ENCODE data around the gene ZNF385B. TPM values are rescaled to one million over a fixed set of nuclear protein-coding genes. Genes with fewer than 3 reads are reported as not detected.

Gene ZNF385B
- total RNA-seq, 5 donors from 2014 or later (not counting 1 experiment from before 2014, with no cell fraction given): 0.12 TPM; not detected in 4

GRCh38 chr2:179796213-179797007 lies 65.0 kb downstream of the ZNF385B start:
- no peak for DNase-seq
- WGBS (ENCODE audit: insufficient coverage): 40% methylated on average over 2 of the region's 5 CpGs

DNA sequence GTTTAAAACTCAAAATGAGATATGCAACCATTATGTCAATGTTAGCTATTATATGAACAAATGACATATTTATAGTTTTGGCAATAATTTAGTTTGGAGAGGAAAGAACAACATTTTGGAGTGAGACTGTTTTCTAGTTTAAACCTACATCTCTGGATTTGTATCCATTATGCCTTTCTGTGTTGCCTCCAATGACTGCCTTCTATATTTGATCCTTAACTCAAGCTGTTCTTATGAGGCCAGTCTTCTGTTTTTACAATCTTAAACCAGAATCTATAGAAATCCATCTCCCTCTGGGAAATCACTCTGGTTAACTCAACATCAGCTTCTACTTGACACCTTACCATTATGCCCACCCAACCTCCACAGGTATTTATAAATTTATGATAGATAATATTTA lies 67.5 kb downstream of the ZNF385B start:
- DNase-seq: no peak
- Histone ChIP-seq H3K9me3 (no peaks in the 10 kb centered on the region), H3K27ac (ENCODE audit: low read length) (no peak overlapping the region), H3K36me3 (ENCODE audit: control insufficient read depth in 2 of 2, extremely low read depth in 1 of 2, insufficient read depth in 1 of 2, low read length in 1 of 2) (no peaks in the 10 kb centered on the region), H3K27me3 (replicated peaks in 1 of 2; ENCODE audit: control insufficient read depth in 2 of 2, extremely low read depth in 1 of 2, insufficient read depth in 2 of 2, low read length in 1 of 2) (no peaks in the 10 kb centered on the region), H3K4me1 (ENCODE audit: control insufficient read depth in 1 of 2, extremely low read depth in 1 of 2, insufficient read depth in 2 of 2, low read length in 2 of 2) (no peaks in the 10 kb centered on the region), H3K4me3 (ENCODE audit: control insufficient read depth in 1 of 2, extremely low read depth in 1 of 2, low read length in 1 of 2) (no peak overlapping the region)
- POLR2A ChIA-PET: no interaction called here
- CTCF ChIA-PET: no interaction called here
- Mint-ChIP-seq H3K4me3 (no peak overlapping the region), H3K36me3 (no peaks in the 10 kb centered on the region), H3K4me1 (no peaks in the 10 kb centered on the region), H3K27ac (no peak overlapping the region), H3K27me3 (peaks cover 0 to 4% of the 10 kb centered on the region in 2 donors), H3K9me3 (no peaks in the 10 kb centered on the region)
- ATAC-seq (replicated peaks in 1 of 4): no peak

More at GRCh38 chr2:179796213-179797007, 65.0 kb downstream of the ZNF385B start:
- ChIA-PET CTCF (no interaction called here), POLR2A (no interaction called here)
- H3K4me3 ChIP-seq (ENCODE audit: control insufficient read depth in 1 of 2, extremely low read depth in 1 of 2, low read length in 1 of 2): no peak overlapping the region
- no peaks in the 10 kb centered on the region for H3K4me1 ChIP-seq (ENCODE audit: control insufficient read depth in 1 of 2, extremely low read depth in 1 of 2, insufficient read depth in 2 of 2, low read length in 2 of 2)
- Mint-ChIP-seq H3K9me3 (no peaks in the 10 kb centered on the region), H3K27me3 (peaks cover 0 to 4% of the 10 kb centered on the region in 2 donors), H3K27ac (no peak overlapping the region), H3K4me3 (no peak overlapping the region), H3K36me3 (no peaks in the 10 kb centered on the region), H3K4me1 (no peaks in the 10 kb centered on the region)
- H3K9me3 ChIP-seq: no peaks in the 10 kb centered on the region
- no peaks in the 10 kb centered on the region for H3K36me3 ChIP-seq (ENCODE audit: control insufficient read depth in 2 of 2, extremely low read depth in 1 of 2, insufficient read depth in 1 of 2, low read length in 1 of 2)
- H3K27ac ChIP-seq (ENCODE audit: low read length): no peak overlapping the region
- no peaks in the 10 kb centered on the region for H3K27me3 ChIP-seq (replicated peaks in 1 of 2; ENCODE audit: control insufficient read depth in 2 of 2, extremely low read depth in 1 of 2, insufficient read depth in 2 of 2, low read length in 1 of 2)
- no peak for ATAC-seq (replicated peaks in 1 of 4)

- no peak for DNase-seq
- Histone ChIP-seq H3K4me1 (ENCODE audit: control insufficient read depth in 1 of 2, extremely low read depth in 1 of 2, insufficient read depth in 2 of 2, low read length in 2 of 2) (no peaks in the 10 kb centered on the region), H3K36me3 (ENCODE audit: control insufficient read depth in 2 of 2, extremely low read depth in 1 of 2, insufficient read depth in 1 of 2, low read length in 1 of 2) (no peaks in the 10 kb centered on the region), H3K27ac (ENCODE audit: low read length) (no peak overlapping the region), H3K27me3 (replicated peaks in 1 of 2; ENCODE audit: control insufficient read depth in 2 of 2, extremely low read depth in 1 of 2, insufficient read depth in 2 of 2, low read length in 1 of 2) (no peaks in the 10 kb centered on the region), H3K4me3 (ENCODE audit: control insufficient read depth in 1 of 2, extremely low read depth in 1 of 2, low read length in 1 of 2) (no peak overlapping the region), H3K9me3 (no peaks in the 10 kb centered on the region)
- H3K36me3 Mint-ChIP-seq: no peaks in the 10 kb centered on the region
- CTCF ChIA-PET: no interaction called here
- H3K27ac Mint-ChIP-seq: no peak overlapping the region
- no peak overlapping the region for H3K4me3 Mint-ChIP-seq
- no peak for ATAC-seq (replicated peaks in 1 of 4)
- peaks cover 0 to 4% of the 10 kb centered on the region in 2 donors for H3K27me3 Mint-ChIP-seq
- H3K4me1 Mint-ChIP-seq: no peaks in the 10 kb centered on the region
- WGBS (ENCODE audit: insufficient coverage): no CpG with 5 or more reads among the region's 2 CpGs
- H3K9me3 Mint-ChIP-seq: no peaks in the 10 kb centered on the region
- POLR2A ChIA-PET: no interaction called here
These were observed 68.2 kb downstream of the ZNF385B start for GRCh38 chr2:179793238-179793637.

GRCh38 chr2:179790235-179791217 lies 70.9 kb downstream of the ZNF385B start:
- ChIA-PET POLR2A (no interaction called here), CTCF (no interaction called here)
- H3K27ac Mint-ChIP-seq: no peak overlapping the region
- Histone ChIP-seq H3K9me3 (no peaks in the 10 kb centered on the region), H3K4me3 (ENCODE audit: control insufficient read depth in 1 of 2, extremely low read depth in 1 of 2, low read length in 1 of 2) (no peak overlapping the region), H3K4me1 (ENCODE audit: control insufficient read depth in 1 of 2, extremely low read depth in 1 of 2, insufficient read depth in 2 of 2, low read length in 2 of 2) (no peaks in the 10 kb centered on the region), H3K36me3 (ENCODE audit: control insufficient read depth in 2 of 2, extremely low read depth in 1 of 2, insufficient read depth in 1 of 2, low read length in 1 of 2) (no peaks in the 10 kb centered on the region), H3K27me3 (replicated peaks in 1 of 2; ENCODE audit: control insufficient read depth in 2 of 2, extremely low read depth in 1 of 2, insufficient read depth in 2 of 2, low read length in 1 of 2) (no peaks in the 10 kb centered on the region), H3K27ac (ENCODE audit: low read length) (no peak overlapping the region)
- DNase-seq (no peak), ATAC-seq (replicated peaks in 1 of 4) (no peak)
- H3K4me1 Mint-ChIP-seq: no peaks in the 10 kb centered on the region
- no peaks in the 10 kb centered on the region for H3K36me3 Mint-ChIP-seq
- WGBS (ENCODE audit: insufficient coverage): 87% methylated on average over 2 of the region's 3 CpGs
- H3K27me3 Mint-ChIP-seq: peaks cover 0 to 4% of the 10 kb centered on the region in 2 donors
- no peak overlapping the region for H3K4me3 Mint-ChIP-seq
- no peaks in the 10 kb centered on the region for H3K9me3 Mint-ChIP-seq

DNA sequence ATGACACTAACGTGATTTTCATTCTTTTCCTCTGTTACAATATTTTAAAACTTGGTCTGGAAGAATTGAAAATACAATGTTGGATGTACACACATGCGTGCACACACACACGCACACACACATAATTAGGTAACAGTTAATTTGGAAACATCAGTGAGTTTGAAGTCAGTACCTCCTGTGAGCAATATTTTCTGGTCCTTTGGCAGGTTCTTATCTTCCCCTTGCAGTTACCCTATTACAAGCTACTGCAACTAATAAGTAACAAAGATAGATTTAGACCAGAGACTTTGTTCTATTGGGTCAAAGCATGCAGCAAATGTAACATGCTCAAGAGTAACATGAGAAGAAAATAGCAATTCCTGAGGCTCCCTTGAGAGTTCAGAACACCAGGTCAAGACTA lies 73.3 kb downstream of the ZNF385B start:
- POLR2A ChIA-PET: no interaction called here
- Histone ChIP-seq H3K4me3 (ENCODE audit: control insufficient read depth in 1 of 2, extremely low read depth in 1 of 2, low read length in 1 of 2) (no peak overlapping the region), H3K27me3 (replicated peaks in 1 of 2; ENCODE audit: control insufficient read depth in 2 of 2, extremely low read depth in 1 of 2, insufficient read depth in 2 of 2, low read length in 1 of 2) (no peaks in the 10 kb centered on the region), H3K9me3 (no peaks in the 10 kb centered on the region), H3K27ac (ENCODE audit: low read length) (no peak overlapping the region), H3K4me1 (ENCODE audit: control insufficient read depth in 1 of 2, extremely low read depth in 1 of 2, insufficient read depth in 2 of 2, low read length in 2 of 2) (no peaks in the 10 kb centered on the region), H3K36me3 (ENCODE audit: control insufficient read depth in 2 of 2, extremely low read depth in 1 of 2, insufficient read depth in 1 of 2, low read length in 1 of 2) (no peaks in the 10 kb centered on the region)
- Mint-ChIP-seq H3K9me3 (peaks cover 0 to 4% (median 4%) of the 10 kb centered on the region in 3 donors), H3K4me1 (no peaks in the 10 kb centered on the region), H3K27me3 (no peaks in the 10 kb centered on the region), H3K4me3 (no peak overlapping the region), H3K36me3 (no peaks in the 10 kb centered on the region), H3K27ac (no peak overlapping the region)
- no CpG with 5 or more reads among the region's 3 CpGs for WGBS (ENCODE audit: insufficient coverage)
- ATAC-seq (replicated peaks in 1 of 4) (no peak), DNase-seq (no peak)
- CTCF ChIA-PET: no interaction called here

- ChIA-PET CTCF (no interaction called here), POLR2A (no interaction called here)
- Mint-ChIP-seq H3K9me3 (peaks cover 0 to 4% (median 4%) of the 10 kb centered on the region in 3 donors), H3K27ac (no peak overlapping the region), H3K27me3 (no peaks in the 10 kb centered on the region), H3K36me3 (no peaks in the 10 kb centered on the region), H3K4me1 (no peaks in the 10 kb centered on the region), H3K4me3 (no peak overlapping the region)
- no peaks in the 10 kb centered on the region for H3K9me3 ChIP-seq
- no peaks in the 10 kb centered on the region for H3K27me3 ChIP-seq (replicated peaks in 1 of 2; ENCODE audit: control insufficient read depth in 2 of 2, extremely low read depth in 1 of 2, insufficient read depth in 2 of 2, low read length in 1 of 2)
- H3K36me3 ChIP-seq (ENCODE audit: control insufficient read depth in 2 of 2, extremely low read depth in 1 of 2, insufficient read depth in 1 of 2, low read length in 1 of 2): no peaks in the 10 kb centered on the region
- DNase-seq: no peak
- no peak for ATAC-seq (replicated peaks in 1 of 4)
- H3K27ac ChIP-seq (ENCODE audit: low read length): no peak overlapping the region
- 55% methylated on average over 2 of the region's 2 CpGs for WGBS (ENCODE audit: insufficient coverage)
- H3K4me3 ChIP-seq (ENCODE audit: control insufficient read depth in 1 of 2, extremely low read depth in 1 of 2, low read length in 1 of 2): no peak overlapping the region
- H3K4me1 ChIP-seq (ENCODE audit: control insufficient read depth in 1 of 2, extremely low read depth in 1 of 2, insufficient read depth in 2 of 2, low read length in 2 of 2): no peaks in the 10 kb centered on the region
These were observed 73.8 kb downstream of the ZNF385B start for GRCh38 chr2:179787601-179788000.

All from T-cell (primary cell).